Right ventricle myocardium inferior (tissue), 1 donor: Measurements from ENCODE around the gene PGAP1. TPM values are rescaled to one million over a fixed set of nuclear protein-coding genes. Genes with fewer than 3 reads are reported as not detected.

Source experiments
- ATAC-seq: fragments of 200-7000 bp; cut with Tn5 transposase; one replicate; pipeline ENCODE4 v1.9.1; 2020; ENCODE audit warnings: mild to moderate bottlenecking, moderate library complexity
- DNase-seq: peaks from one replicate; pipeline ENCODE4 v3.0.0; 2021; ENCODE audit errors: missing footprints
- intact Hi-C: fragments of 100-400 bp; cut with DNase I; formaldehyde crosslinking; loops from one replicate; pipeline ENCODE4 v1.11.0; 2022
- total RNA-seq: library from RNA; stranded (reverse); fragmentation: NEBNext Ultra II Directional; extraction: Animal tissue kit (Norgen Biotek cat#: 25700); gene quantifications from one replicate; pipeline ENCODE4 v1.2.1, GENCODE V29; 2021
- donor health status: DM: no; HTN: yes; CAD: no; lungs with severe emphysema.

PGAP1 gene
- total RNA-seq, 1 donor from 2014 or later, result 5.2 TPM

DNA sequence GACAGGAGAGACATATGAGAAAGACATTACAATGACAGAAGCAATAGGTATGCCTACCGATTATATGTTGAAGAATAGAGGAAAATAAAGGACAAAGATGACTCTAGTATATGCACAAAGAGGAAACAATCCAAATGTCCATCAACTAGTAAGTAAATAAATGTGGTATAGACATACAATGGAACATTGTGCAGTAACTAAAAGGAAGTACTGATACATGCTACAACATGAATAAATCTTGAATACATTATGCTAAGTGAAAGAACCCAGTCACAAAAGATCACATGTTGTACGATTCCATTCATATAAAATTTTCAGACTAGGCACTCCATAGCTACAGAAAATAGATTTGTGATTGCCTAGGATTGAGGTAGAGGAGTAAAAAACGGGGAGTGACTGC, 28.5 kb upstream of the PGAP1 start:
- ATAC-seq, result no peak
- intact Hi-C loops, result no loop called here
- no peak for DNase-seq

DNA sequence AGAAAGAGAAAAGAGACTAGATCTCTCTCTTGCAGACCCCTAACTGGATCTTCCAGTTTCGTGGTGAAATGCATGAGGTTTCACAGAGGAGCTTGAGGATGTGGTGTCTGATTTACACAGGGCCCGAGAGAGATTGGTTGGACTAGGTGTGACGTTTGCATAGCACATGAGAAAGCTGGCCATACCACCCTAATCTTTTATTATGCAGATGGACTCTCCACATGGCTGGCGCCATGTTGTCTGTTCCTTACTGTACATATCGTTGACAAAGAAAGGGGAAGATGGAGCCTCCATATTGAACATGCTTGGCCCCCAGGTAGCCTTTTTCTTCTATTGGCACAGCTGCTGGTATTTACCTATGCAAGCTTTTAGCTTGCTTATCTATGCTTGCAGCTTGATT, 27.5 kb upstream of the PGAP1 start:
- intact Hi-C loops, result no loop called here
- no peak for DNase-seq
- ATAC-seq, result no peak

DNA sequence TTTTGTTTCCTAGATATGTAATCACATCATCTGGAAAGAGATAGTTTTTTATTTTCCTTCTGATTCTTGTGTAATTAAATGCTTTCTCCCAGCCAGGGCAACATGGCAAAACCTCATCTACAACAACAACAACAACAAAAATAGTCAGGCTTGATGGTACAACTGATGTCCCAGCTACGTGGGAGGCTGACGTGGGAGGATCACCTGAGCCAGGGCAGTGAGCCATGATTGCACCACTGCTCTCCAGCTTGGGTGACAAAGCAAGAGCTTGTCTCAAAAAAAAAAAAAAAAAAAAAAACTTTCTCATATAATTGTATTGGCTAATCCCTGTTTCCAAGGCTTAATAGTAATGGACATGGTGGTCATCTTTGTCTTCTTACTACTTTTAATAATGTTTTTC, 26.4 kb upstream of the PGAP1 start:
- DNase-seq (no peak), ATAC-seq (no peak)
- intact Hi-C loops, result no loop called here

DNA sequence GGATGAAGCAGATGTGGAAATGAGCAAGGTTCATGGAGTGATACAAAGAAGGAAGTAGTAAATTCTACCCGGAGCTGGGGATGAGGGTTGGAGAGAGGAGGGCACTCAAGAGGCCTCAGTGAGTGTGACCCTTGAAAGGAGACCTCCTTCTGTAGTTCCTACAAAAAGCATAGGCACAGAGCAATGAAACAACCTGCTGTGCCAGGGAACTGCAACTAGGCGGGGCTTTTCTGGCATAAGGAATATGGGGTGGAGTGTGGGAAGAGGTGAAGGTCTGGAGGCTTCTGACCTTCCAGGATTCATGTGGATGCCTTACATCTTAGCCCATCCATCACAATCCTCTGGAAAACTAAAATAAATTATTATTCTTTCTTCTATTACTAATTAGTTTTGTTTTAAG, 25.5 kb upstream of the PGAP1 start:
- DNase-seq (no peak), ATAC-seq (no peak)
- intact Hi-C loops, result no loop called here

DNA sequence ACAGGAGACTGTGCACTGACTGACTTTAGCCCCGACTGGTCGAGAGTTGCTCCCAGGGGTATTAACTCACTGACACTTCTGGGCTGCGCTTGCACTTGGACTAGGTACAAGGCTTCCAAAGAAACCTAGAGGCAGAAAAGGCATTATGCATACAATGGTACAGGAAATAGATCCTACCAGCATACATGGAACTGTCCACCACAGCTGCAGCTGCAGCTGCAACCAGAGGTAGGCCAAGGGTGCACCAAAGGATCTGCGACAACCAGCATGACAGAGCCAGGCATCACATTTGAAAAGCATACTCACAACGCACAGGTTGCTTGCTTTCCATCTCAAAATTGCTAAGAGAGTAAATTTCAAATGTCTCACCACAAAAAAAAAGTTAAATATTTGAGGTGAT, 22.6 kb upstream of the PGAP1 start:
- DNase-seq (no peak), ATAC-seq (no peak)
- intact Hi-C loops, result no loop called here

DNA sequence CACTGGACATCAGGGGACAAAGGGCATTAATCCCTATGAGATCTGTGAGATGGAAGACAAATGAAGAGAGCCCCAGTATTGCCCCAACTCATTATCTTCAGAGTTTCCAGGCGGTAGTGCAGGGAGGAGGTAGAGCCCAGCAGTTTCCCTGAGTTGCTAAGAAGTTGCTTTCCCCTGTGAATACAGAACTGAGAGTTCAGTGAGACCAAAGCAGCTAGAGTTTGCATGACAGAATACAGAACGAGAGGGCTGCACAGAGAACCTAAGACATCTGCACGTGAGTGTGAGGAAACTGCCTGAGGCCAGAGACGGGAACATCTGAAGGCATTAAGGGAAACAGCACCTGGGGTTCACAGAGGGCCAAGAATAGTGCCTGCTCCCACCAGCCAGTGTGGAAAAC, 18.1 kb upstream of the PGAP1 start:
- DNase-seq (no peak), ATAC-seq (no peak)
- intact Hi-C loops, result no loop called here

DNA sequence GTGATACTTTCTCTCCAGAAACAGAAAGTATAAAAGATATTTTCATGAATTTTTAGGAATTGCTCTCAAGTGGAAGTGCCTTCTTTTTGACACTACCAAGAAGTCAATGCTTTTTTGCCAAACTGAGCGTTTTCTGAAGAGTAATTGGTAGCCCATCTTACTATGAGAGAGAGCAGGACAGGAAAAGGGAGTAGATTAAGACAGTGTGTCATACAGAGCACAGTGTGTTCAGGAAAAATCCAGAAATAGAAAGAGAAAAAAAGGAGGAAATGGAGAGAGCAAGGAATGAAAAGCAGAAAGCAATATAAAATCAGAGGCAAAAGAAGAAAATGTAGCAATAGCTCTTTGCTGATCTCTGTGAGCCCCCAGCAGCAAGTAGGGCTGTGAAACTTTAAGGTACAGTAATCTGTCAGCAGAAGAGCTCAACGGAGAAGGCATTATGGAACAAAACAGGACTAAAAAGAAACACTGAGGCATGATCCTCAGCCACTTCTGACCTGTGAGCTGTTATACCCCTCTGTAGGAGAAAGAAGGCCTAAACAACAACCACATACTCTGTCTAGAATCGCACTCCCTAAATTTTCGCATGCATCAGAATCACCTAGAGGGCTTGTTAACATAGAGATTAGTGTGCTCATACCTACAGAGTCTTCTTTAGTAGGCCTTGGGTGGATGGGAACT, 15.0 kb upstream of the PGAP1 start:
- DNase-seq (no peak), ATAC-seq (peak; percentile 63)
- intact Hi-C loops, result no loop called here

DNA sequence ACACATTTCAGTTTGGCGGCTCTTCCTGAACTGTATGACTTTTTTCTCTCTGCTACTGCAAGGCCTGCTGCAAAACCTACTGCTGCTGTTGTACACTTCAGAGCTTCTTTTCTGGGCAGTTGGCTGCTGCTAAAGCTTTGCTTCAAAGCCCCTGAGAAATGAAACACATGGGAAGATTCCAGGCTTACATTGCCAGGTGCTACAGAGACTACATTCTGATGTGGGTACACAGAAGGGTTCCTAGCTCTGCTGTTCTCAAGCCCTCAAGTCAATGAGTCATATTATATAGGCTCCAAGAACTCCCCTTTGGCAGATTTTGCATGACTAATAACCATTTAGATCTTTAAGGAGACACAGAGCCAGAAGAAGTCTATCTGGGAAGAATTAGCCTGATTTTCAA, 12.9 kb upstream of the PGAP1 start:
- no peak for DNase-seq
- no peak for ATAC-seq
- intact Hi-C loops, result no loop called here

DNA sequence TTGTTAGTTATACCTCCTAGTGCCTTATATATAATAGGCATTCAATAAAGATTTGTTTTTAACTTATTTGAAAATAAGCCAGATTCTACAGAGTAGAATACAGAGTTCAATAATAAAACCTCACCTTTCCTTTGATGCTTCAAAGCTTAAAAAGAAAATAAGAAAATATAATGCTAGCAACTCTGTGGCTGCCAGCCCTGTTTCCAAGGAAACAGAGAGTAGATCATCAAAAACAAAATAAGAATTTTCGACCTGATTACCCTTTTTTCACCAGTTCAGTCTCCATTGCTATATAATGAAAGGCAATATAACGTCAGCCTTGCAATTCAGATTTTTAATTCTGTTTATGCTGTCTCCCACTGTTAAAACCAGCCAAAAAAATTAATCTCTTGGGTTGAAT, 8.9 kb upstream of the PGAP1 start:
- intact Hi-C loops, result no loop called here
- DNase-seq (no peak), ATAC-seq (no peak)

DNA sequence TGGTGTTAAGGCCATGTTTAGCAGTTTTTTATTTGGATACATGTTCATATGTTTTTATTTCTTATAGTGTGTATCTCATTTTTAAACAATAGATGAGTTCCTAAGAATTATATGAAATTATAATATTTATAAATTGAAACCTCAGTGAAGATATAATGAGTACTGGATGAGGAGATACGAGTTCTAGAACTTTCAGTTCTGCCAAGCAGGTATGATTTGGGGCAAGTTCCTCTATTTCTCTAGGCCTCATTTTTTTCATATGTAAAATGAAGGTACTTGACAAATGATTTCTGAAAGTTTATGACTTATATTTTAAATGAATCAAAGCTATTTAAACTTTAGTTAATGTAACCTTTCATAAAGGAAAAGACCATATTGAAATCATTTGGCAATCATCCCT, 8.2 kb upstream of the PGAP1 start:
- no peak for DNase-seq

DNA sequence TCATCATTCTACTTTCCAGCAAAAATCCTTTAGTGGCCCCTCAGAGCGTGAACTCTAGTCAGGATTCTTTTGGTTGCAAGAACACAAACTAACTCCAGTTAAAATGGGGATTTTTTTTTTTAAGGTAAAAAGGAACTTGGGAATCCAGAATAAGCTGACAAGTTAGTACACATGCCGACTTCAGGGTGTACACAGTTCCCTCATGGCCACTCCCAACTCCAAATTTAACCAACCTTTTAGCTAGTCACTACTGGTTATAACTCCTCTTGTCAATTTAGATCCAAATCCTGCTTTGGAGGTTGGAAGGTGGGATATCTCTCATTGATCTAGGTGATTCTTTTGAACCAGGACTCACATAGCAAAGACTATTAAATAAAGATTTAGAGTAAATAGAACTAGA, 5.0 kb upstream of the PGAP1 start:
- DNase-seq (no peak), ATAC-seq (no peak)
- intact Hi-C loops, result no loop called here

More for the DNA sequence above, 8.2 kb upstream of the PGAP1 start:
- intact Hi-C loops, result no loop called here
- no peak for ATAC-seq

DNA sequence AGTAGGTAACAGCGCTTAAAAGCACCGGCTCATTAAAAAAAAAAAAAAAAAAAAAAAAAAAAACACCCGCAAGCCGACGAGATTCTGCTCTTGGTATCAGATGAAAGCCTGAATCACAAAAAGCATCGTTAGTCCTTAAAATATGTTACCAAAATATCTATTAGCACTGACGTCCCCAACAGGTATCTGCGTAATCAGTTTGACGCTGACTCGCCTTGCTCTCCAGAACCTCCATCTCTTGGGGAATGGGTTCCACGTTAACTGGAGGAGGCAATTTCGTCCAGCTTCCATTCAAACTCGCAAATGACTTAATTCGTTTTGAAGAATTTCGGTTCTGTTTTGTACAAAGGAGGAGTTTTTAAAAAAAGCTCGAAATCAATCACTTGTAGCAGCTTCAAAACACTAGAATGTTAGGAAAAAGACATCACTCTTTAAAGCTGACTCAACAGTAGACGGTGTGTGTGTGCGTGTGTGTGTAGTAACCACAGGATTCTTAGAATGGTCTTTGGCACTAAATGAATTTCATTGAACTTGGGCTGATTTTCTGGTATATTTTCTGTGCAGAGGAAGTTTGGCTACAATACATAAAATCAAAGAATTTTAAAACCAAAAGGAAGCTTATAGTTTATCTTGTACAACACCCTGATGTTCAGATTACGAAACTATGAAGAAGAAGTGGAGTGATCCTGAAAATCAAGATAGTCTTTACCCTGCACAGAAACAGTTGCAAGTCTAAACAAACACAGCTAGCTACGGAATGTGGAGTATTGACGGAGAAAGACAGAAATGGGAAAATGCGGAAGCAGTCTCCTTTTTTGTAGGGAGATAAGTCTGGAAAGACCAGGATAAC, 1.1 kb upstream of the PGAP1 start:
- no peak for DNase-seq
- intact Hi-C loops, result no loop called here

DNA sequence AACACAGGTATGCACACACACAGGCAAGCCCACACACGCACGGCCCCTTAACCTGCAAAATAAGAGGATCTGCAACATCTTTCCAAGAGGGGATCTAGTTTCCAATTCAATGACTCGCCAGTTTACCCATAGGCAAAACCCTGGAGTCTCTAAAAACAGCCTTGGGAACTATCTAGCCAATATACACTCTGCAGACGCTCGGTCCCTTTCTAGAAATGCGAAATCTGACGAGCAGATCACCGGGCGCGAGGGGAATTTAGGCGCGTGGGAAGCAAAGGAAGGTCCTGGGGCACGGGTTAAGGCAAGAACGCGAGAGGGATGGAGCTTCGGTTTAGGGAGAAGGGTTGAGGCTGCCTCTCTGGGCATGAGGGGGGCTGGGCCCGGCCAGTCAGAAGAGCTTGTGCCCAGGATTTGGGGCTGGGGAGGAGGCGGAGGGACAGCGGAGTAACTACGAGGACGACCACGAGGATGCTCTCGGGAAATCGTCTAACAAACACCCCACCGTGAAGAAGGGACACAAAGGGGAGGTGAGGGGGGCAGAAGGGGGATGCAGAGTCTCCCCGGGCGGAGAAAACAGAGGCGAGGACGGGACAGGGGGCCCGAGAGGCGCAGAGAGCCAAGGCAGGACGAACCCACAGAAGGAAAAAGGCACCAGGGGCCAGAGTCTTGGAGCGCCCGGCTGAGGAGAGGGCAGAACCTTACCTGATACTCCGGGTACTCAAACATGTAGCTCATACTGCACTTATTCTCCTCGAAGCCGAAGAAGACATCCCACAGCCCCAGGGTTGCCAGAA, 542 bp downstream of the PGAP1 start:
- peak; percentile 62 for DNase-seq
- peak; percentile 46 for ATAC-seq
- intact Hi-C loops, result no loop called here

More for the DNA sequence above, 1.1 kb upstream of the PGAP1 start:
- ATAC-seq, result no peak

DNA sequence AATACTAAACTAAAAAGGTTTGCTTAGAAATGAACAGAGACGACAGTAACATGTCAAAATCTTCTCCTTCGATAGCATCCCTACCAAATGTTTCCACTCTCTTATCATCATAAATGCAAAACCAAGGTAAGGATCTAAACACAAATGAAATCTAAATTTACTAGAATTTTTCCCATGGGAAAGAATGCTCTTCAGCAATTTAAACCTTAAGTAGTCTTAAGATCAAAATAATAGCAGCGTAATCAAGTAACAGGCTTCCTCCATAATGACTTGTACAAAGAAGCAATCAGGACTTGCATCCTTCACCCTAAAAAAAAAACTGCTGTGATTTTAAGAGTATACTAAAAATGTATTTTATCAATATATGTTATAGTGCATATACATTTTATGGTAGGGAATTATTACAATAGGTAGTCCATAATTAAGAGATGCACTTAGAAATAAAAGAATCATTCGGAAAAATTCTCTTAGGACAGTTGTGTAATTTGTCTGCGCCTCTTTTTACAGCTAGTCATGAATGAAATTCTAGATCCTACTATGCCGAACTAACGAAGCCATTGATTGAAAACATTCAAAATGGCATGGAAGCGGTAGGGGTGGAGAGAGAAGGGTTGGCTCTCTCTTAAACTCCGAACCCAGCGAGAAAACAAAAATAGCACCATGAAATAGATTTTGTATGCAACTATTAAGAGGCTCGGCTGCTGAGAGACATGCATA, 1.3 kb downstream of the PGAP1 start:
- no peak for DNase-seq
- ATAC-seq, result no peak
- intact Hi-C loops, result no loop called here

DNA sequence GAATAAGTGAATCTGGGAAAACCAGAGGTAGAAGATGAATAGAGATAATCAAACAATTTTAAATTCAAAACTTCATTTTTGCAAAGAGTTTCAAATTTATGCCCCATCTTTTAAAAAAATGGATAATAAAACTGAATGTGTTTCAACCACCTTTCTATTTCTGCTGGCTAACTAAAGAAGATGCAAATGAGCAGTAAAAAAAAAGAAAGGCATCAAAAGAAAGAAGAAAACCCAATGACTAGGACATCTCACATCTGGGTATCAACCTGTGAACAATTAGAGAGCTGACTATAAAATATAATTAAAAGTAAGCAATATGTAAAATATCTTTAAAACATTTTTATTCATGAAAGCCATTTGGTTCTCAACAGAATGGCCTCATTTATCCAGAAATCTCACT, 2.5 kb downstream of the PGAP1 start:
- intact Hi-C loops, result no loop called here
- DNase-seq (no peak), ATAC-seq (no peak)

DNA sequence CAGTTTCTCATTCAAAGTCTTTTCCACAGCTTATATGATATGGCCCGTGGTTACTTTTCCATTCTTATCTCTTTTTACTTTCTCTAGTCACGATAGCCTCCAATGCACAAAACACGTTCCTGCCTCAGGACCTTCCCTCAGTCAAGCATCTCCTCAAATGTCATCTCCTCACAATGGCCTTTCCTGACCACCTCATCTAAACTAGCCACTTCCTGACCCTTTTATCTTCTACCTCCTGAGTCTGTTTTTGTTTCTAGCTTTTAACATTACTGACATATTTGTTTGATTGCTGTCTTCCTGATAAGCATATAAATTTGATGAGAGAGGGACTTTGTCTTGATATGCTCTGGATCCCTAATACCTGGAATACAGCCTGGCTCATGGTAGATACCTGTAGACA, 7.6 kb downstream of the PGAP1 start:
- DNase-seq, result no peak
- no peak for ATAC-seq
- intact Hi-C loops, result no loop called here

DNA sequence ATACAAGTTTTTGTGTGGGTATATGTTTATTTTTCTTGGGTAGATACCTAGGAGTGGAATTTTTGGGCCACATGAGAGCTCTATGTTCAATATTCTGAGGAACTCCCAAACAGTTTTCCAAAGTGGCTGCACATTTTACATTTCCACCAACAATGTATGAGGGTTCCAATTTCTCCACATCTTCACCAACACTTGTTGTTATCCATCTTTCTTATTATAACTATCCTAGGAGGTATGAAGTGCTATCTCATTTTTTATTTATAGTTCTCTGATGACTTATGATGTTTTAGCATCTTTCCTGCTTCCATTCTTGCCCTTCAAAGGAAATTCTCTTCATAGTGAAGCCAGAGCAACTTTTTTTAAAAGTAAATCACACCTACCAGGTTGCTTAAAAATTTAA, 8.7 kb downstream of the PGAP1 start:
- intact Hi-C loops, result no loop called here
- ATAC-seq, result no peak
- DNase-seq, result no peak

DNA sequence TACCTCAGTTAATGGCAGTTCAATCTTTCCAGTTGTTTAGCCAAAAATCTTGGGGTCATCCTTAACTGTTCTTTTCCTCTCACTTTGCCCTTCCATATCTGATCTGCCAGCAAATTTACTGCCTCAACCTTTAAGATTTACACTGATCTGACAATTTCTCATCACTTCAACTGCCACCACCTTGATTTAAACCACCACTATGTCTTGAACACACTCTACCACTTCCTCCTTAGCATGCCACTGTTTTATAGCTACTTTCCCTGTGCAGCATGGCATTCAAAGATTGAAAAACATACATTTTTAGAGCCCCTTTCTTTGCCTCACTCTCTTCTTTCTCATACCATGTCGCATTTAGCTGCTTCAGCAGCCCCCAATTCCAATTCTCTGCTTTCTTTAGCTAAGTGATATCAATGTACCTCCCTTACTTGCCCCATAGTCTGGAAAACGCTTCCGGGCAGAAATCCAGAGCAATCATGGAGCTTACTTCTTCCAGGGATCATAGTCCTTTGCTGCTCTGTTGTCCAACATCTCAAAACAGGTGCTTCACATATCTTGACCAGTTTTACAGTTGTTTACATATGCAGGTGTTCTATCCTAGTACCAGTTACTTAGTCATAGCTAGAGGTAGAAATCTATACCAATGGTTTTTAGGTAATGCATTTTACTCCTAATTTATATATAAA, 10.9 kb downstream of the PGAP1 start:
- intact Hi-C loops, result no loop called here
- no peak for DNase-seq
- no peak for ATAC-seq
